GM12872 (cell line): ENCODE results near the gene MOV10.

Experiments
- TF ChIP-seq, protein P1 (sequence below): IDR thresholded peaks from 3 replicates; pipeline ENCODE4 v1.5.1; 2011; ENCODE audit warnings: low read depth, mild to moderate bottlenecking, low read length, moderate library complexity; ENCODE audit not compliant: insufficient read depth

The MOV10 gene

DNA sequence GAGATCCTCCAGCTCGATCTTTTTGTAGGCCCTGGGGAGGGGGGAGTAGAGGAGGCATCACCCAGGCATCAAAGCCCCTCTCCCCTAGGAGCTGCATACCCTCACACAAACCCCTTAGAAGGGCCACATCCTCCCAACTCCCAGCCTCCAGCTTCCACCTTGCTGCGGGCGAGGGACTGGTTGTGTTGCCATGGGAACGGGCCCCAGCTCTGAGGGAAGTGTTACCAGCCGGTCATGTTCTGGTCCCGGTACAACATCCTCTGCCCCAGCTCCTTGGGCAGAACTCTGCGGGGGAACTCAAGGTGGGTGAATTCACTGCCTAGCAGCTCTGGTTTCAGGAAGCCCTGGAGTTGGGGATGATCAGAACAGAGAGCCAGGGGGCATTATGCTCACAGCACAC lies 36.6 kb downstream of the MOV10 start:
- TF ChIP-seq, protein P1, sequence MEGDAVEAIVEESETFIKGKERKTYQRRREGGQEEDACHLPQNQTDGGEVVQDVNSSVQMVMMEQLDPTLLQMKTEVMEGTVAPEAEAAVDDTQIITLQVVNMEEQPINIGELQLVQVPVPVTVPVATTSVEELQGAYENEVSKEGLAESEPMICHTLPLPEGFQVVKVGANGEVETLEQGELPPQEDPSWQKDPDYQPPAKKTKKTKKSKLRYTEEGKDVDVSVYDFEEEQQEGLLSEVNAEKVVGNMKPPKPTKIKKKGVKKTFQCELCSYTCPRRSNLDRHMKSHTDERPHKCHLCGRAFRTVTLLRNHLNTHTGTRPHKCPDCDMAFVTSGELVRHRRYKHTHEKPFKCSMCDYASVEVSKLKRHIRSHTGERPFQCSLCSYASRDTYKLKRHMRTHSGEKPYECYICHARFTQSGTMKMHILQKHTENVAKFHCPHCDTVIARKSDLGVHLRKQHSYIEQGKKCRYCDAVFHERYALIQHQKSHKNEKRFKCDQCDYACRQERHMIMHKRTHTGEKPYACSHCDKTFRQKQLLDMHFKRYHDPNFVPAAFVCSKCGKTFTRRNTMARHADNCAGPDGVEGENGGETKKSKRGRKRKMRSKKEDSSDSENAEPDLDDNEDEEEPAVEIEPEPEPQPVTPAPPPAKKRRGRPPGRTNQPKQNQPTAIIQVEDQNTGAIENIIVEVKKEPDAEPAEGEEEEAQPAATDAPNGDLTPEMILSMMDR, result no peak

DNA sequence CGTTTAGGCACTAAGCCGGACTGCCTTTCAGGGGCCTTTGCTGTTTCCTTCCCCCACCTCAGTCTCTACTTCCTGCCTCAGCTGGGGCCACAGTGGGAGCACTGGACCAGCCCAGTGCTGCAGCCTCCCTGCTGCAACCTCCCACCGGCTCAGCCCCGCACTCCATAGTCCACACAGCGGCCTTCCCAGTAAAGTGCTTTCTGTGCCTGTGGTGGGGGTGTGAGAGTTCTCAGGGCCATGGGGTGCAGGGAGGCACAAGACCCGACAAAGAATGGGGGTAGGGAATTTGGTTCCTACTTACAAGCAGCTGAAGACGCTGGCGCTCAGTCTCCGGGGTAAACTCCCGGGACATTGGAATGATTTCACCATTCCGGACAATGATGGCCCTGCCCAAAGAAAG lies 37.2 kb downstream of the MOV10 start:
- TF ChIP-seq, protein P1, result no peak

DNA sequence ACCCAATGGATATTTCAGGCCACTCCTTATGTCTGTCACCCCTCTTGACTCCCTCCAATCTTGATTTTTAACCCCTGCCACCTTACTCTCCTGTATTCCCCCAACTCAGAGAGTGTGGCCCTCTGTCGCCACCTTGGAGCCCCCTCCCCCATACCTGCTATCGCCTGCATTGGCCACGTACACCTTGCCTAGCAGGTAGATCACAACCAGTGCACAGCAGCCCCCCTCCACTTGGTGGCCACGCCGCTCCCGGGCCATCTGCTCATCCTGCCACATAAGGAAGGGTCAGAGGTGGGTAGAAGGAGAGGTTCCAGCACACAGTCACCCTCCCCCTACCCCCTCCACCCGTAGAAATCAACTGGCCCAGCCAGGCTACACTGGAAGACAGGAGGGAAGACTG lies 37.7 kb downstream of the MOV10 start:
- TF ChIP-seq, protein P1, result no peak

DNA sequence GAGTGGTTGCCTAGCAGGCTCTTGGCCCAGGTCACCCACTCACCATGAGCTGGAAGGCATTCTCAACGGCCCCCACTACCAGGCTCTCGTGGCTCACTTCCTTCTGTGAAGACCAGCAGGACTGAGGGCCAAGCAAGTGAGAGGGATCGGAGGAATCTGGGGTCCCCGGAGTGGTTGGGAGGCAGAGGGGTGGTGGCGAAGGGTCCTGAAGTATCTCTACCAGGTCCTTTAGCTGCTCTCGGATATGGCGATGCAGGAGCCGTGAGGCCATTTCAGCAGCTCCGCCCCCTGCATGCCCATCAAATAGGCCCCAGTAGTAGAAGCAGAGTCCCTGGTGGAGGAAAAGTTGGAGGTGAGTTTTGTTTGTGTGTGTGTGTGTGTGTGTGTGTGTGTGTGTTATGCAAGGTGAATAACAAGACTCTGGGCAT lies 38.3 kb downstream of the MOV10 start:
- TF ChIP-seq, protein P1, result no peak

DNA sequence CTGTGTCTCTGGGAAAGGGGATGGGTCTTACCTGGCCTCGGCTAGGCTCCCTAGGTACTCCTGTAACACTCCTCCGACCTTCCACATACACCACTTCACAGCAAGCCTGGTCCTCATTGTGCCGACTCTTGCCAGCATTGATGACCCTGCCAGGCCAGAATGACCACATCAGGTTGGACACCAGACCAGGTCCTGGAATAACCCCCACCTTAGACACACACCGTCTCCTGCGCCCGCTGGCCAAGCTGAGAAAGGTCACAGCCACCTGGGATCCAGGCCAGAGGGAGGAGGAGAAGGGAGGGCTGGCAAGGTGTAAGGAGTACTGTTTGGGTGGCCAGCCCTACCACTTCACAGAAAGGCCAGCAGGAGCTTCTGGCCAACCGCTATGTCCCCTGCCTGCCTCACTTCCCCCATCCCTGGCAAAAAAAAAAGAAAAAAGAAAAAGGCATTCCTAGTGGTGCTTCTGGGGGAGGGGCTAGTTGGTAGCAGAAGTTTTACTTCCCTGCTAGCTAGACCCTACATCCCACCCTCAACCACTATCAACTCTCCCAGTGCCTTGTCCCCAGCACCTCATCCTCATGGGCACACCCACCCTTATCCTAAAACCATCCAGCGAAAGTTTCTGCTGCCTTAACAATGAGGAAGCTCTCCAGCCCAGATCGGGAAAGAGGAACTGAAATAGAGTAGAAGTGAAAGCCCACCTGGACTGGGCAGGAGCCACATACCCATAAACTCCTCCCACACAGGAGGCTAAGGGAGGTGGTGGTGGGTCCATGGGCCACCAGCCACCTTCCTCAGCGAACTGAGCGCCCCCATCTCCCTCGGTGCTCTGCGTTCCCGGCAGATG lies 39.2 kb downstream of the MOV10 start:
- TF ChIP-seq, protein P1, result no peak

DNA sequence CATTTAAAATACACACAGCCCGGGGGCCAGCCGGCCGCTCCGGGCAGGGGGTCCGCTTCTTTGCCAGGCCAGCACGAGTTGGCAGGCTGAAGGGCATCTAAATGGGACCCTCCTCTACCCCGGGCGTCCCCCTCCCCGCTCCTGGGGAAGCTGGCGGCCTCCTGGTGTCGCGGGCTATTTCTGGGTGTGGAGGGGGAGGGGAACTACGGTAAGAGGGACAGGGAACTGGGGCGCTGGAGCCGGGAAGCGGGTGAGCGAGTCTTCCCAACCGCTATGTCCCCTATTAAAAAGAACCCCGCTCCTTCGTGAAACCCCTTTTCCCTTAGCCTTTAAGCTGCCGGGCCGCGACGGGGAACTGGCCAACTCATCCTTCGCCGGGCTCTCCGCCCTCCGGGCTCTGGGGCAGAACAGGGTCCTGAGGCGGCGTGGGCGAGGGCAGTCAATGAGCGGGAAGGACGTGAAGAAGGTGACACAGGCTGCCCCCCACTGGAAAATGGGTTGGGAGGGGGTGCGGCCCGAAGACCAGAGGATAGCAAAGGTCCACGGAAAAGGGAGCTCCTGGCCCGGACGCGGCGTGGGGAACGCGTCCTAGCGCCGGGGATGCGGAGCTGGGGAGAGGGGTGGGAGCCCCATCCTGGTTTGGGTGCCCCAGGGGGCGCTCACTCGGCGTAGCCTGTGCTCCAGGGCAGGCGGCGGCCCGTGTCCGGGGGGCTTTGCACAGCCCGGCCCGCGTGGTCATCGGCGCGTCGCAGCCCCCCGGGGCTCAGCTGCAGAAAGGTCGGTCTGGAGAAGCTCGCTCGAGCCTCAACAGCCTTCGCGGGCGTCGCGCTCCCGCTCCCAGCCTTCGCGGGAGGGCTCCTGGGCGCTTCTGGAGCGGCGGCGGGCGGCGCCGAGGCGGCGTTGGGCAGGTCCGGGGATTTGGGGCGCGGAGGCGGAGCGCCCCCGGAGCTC lies 40.1 kb downstream of the MOV10 start:
- TF ChIP-seq, protein P1, result 0 out of 3 replicates have a peak, but pooled peaks have one; percentile 12
